ENCODE data around the gene TRIM6.
"Not testable (repeated sequence)": the region's sequence is repeated elsewhere in the genome, so short reads cannot be mapped to it uniquely, and the experiment has no call there.

TRIM6 gene

GRCh38 chr11:5603326-5603725 lies 6.9 kb downstream of the TRIM6 start:
- FAIRE-seq (no peak), DNase-seq (ENCODE audit: insufficient read length, low spot score) (no peak)

DNA sequence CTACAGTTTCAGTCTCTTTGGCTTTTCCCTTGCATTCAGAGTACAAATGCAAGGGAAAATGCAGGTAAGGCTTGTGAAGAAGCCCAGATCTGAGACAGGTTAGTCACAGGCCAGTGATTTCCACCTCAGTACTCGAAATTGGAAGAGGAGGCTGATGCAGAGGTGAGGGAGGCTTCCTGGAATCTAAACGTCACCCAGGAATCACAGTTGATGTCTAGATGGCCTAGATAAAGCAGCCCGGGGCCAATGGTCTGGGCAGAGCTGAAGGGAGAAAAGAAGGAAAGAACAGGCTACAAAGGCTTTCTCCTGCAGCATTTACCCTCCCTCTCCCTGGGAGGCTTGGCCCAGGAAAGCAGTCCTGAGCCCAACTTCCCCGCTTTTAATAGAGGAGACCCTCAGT lies 8.5 kb downstream of the TRIM6 start:
- DNase-seq (ENCODE audit: insufficient read length, low spot score) (no peak), FAIRE-seq (no peak)

DNA sequence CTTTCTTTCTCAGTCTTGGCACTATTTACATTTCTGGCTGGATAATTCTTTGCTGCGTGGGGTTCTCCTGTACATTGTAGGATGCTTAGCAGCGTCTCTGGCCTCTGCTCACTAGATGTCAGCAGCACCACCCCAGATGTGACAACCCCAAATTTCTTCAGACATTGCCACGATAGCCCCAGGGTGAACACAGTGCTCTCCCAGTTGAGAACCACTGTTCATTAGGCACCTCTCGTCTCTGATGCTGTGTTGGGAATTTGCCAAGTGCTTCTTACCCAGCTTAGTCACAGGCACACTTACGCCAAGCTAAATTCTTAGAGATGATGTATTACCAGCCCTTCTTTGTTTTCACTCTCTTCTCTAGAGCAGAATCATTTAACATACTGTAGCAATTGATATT lies 9.4 kb downstream of the TRIM6 start:
- FAIRE-seq, result no peak
- no peak for DNase-seq (ENCODE audit: insufficient read length, low spot score)

DNA sequence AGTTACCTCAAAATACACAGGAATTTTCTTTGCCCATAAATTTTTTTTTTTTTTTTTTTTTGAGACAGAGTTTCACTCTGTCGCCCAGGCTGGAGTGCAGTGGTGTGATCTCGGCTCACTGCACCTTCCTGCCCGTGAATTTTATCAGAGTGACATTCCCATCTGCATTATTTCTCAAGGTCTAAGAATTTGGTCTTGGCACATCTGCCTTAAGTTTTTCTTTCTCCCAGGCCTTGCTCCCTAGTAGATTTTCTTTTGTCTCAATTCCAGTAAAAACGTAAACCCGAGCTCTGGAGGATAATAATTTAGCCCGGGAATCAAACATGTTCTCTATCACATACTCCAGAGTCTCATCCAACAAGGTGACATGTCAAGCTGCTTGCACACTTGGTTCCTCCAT lies 12.4 kb downstream of the TRIM6 start:
- FAIRE-seq (no peak), DNase-seq (ENCODE audit: insufficient read length, low spot score) (no peak)

DNA sequence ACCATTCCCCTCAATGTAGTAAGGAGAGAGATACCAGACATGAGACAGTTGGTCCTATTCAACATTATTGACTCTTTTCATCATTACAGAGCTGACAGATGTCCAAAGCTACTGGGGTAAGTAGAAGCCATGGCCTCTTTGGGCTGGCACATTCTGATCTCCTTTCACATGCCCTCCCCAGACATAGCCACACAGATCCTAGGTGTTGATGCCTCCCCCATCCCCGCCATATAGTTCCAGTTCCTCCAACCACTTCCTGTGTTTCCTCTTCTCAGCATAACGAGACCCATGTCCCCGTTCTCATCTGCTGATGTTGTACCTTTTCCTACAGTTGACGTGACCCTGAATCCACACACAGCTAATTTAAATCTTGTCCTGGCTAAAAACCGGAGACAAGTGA lies 14.0 kb downstream of the TRIM6 start:
- no peak for FAIRE-seq
- no peak for DNase-seq (ENCODE audit: insufficient read length, low spot score)

GRCh38 chr11:5611627-5612026 lies 15.2 kb downstream of the TRIM6 start:
- no peak for FAIRE-seq
- DNase-seq (ENCODE audit: insufficient read length, low spot score), result no peak

DNA sequence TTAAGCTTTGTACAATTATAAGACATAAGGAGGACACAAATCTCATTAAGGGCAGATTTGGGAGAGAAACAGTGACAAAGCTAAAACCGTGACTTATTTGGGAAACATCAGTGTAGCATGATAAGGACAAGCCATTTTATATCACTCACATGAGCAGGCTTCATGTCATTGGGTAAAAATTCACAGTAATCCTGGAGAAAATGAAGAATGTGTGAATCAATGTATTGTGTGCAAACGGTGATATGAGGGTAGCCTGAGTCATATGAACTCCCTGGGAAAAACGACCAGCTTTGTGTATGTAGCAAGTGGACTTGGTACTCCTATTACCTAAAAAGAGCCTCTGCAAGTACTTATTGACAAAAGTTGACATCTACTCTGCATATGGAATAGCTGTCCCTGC lies 22.4 kb downstream of the TRIM6 start:
- no peak for FAIRE-seq
- DNase-seq (ENCODE audit: insufficient read length, low spot score), result no peak

GRCh38 chr11:5620651-5621521 lies 24.4 kb downstream of the TRIM6 start:
- FAIRE-seq (no peak), DNase-seq (ENCODE audit: insufficient read length, low spot score) (peak; percentile 46)

DNA sequence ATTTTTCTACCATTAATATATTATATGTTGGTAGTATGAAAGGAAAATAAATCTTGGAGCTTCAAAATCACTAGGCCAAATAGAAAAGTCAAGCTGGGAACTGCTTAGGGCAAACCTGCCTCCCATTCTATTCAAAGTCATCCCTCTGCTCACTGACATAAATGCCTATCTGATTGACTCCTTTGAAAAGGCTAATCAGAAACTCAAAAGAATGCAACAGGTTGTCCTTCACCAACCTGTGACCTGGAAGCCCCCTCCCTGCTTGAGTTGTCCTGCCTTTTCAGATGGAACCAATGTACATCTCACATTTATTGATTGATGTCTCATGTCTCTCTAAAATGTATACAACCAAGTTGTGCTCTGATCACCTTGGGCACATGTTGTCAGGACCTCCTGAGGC lies 25.1 kb downstream of the TRIM6 start:
- DNase-seq (ENCODE audit: insufficient read length, low spot score) (no peak), FAIRE-seq (no peak)

DNA sequence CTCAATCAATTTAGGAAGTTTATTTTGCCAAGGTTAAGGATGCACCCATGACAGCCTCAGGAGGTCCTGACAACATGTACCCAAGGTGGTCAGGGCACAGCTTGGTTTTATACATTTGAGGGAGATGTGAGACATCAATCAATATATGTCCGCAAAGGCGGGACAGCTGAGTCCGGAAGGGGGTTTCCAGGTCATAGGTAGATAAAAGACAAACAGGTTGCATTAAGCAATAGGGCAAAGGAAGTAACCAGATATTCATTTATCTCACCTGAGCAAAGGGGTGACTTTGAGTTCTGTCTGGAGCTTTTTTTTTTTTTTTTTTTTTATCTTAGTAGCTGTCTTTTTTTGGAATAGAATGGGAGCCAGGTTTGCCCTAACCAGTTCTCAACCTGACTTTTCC lies 26.4 kb downstream of the TRIM6 start:
- DNase-seq (ENCODE audit: insufficient read length, low spot score) (no peak), FAIRE-seq (no peak)

GRCh38 chr11:5624489-5625279 lies 28.2 kb downstream of the TRIM6 start, which contains the start of gene TRIM34:
Gene TRIM34, plus strand, starts transcription at chr11:5625001. Its CDS starts 7,331 bp downstream, at chr11:5632332.
- no peak for FAIRE-seq

GRCh38 chr11:5625281-5625680 lies 28.8 kb downstream of the TRIM6 start:
- FAIRE-seq (no peak), DNase-seq (ENCODE audit: insufficient read length, low spot score) (no peak)

More at GRCh38 chr11:5624489-5625279, 28.2 kb downstream of the TRIM6 start, which contains the start of gene TRIM34:
- peak; percentile 78 for DNase-seq (ENCODE audit: insufficient read length, low spot score)

DNA sequence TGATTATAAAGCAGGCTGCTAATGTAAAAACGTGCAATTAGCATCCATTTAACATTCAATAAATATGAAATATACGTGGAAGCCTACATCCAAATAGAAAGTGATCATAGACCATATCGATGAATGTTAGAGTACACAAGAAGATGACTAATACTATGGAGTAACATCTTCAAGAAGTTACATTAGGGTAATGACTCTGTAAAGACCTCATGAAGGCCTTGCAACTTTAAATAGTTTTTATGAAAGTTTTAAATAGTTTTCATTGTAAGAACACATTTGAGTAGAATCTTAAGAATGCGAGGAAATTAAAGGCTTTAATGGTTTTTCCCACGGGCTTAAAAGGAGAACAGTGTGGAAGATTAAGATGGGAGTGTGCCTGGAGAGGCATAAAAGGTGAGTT lies 29.8 kb downstream of the TRIM6 start:
- FAIRE-seq, result no peak
- DNase-seq (ENCODE audit: insufficient read length, low spot score), result no peak

DNA sequence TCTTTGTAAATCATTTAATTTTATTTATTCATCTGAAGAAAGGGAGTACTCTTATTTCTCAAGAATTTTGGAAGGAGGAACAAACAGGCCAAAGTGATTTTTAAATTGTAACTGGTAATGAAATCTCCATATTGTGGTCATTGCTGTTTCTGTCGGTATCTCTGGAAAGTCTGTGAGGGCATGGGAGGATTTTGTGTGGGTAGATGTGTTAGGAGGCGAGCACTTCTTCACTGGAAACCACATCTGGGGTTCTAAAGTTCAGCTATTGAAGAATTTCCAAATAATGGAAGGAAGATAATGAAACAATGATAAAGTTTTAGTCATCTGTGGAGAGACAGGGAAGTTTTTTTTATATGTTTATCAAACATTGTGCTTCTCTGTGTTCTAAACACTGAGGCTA lies 35.0 kb downstream of the TRIM6 start:
- no peak for FAIRE-seq

DNA sequence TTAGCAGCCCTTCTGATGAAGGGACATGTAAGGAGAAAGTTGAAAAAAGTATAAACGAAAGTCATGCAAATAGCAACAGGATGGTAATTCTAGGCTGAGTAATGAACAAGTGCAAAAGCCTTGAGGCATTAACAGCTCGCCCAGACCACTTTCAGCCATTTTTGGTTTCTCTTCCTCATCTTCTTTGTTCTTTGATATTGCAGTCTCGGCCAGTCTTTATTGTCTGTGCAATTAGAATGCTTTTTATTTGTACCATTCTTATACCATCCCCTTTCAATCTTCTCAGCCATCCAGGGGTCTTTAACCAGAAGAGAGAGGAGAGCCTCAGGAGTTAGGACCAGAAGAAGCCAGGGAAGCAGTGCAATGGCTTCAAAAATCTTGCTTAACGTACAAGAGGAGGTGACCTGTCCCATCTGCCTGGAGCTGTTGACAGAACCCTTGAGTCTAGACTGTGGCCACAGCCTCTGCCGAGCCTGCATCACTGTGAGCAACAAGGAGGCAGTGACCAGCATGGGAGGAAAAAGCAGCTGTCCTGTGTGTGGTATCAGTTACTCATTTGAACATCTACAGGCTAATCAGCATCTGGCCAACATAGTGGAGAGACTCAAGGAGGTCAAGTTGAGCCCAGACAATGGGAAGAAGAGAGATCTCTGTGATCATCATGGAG lies 35.7 kb downstream of the TRIM6 start:
- no peak for FAIRE-seq
- no peak for DNase-seq (ENCODE audit: insufficient read length, low spot score)

More for the DNA sequence above, 35.0 kb downstream of the TRIM6 start:
- DNase-seq (ENCODE audit: insufficient read length, low spot score), result no peak

GRCh38 chr11:5639953-5640352 lies 43.5 kb downstream of the TRIM6 start:
- no peak for FAIRE-seq
- no peak for DNase-seq (ENCODE audit: insufficient read length, low spot score)

GRCh38 chr11:5643585-5643984 lies 47.1 kb downstream of the TRIM6 start:
- FAIRE-seq, result no peak

GRCh38 chr11:5646139-5646538 lies 49.7 kb downstream of the TRIM6 start:
- no peak for FAIRE-seq
- no peak for DNase-seq (ENCODE audit: insufficient read length, low spot score)

More at GRCh38 chr11:5643585-5643984, 47.1 kb downstream of the TRIM6 start:
- no peak for DNase-seq (ENCODE audit: insufficient read length, low spot score)

GRCh38 chr11:5655474-5655873 lies 59.0 kb downstream of the TRIM6 start:
- no peak for DNase-seq (ENCODE audit: insufficient read length, low spot score)
- no peak for FAIRE-seq

DNA sequence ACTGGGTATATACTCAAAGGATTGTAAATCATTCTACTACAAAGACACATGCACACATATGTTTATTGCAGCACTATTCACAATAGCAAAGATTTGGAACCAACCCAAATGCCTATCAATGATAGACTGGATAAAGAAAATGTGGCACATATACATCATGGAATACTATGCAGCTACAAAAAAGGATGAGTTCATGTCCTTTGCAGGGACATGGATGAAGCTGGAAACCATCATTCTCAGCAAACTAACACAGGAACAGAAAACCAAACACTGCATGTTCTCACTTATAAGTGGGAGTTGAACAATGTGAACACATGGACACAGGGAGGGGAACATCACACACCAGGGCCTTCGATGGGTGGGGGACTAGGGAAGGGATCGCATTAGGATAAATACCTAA lies 60.5 kb downstream of the TRIM6 start:
- DNase-seq (ENCODE audit: insufficient read length, low spot score); FAIRE-seq: not testable (repeated sequence)

GRCh38 chr11:5658318-5658717 lies 61.9 kb downstream of the TRIM6 start:
- FAIRE-seq, result no peak

More at GRCh38 chr11:5658318-5658717, 61.9 kb downstream of the TRIM6 start:
- no peak for DNase-seq (ENCODE audit: insufficient read length, low spot score)

All from HTR-8/SVneo (cell line).